SK-N-MC (cell line): ENCODE results near the gene NRXN3.

Source experiments
- DNase-seq: peaks from one replicate; pipeline ENCODE4 v3.0.0-alpha.2; 2011; ENCODE audit warnings: low read depth, low spot score
- H3K27ac ChIP-seq: fragments of 200-600 bp; sonication (generic); 2 replicates; pipeline ENCODE4 v1.5.1; 2016; ENCODE audit warnings: mixed run types
- H3K36me3 ChIP-seq: fragments of 200-600 bp; sonication (generic); 2 replicates; pipeline ENCODE4 v1.6.1; 2017; ENCODE audit warnings: antibody characterized with exemption, low read length, mixed read lengths; ENCODE audit not compliant: insufficient read depth
- H3K4me3 ChIP-seq: fragments of 200-600 bp; sonication (generic); 2 replicates; pipeline ENCODE4 v1.5.1; 2016
- H3K9ac ChIP-seq: fragments of 200-600 bp; sonication (generic); 2 replicates; pipeline ENCODE4 v1.8.0; 2017; ENCODE audit warnings: mixed run types, mixed read lengths; ENCODE audit not compliant: insufficient read length
- H3K9me3 ChIP-seq: fragments of 200-600 bp; sonication (generic); 2 replicates; pipeline ENCODE4 v1.6.1; 2017; ENCODE audit warnings: low read depth, mild to moderate bottlenecking, antibody characterized with exemption, low read length, moderate library complexity, mixed read lengths
- EZH2 ChIP-seq: fragments of 200-600 bp; sonication (generic); IDR thresholded peaks from one replicate; pipeline ENCODE4 v1.6.1; 2017; ENCODE audit warnings: antibody characterized with exemption
- FOXP2 ChIP-seq: optimal IDR thresholded peaks from 2 replicates; pipeline ENCODE3; 2011; ENCODE audit warnings: mild to moderate bottlenecking, moderate library complexity; ENCODE audit not compliant: insufficient read depth; ENCODE audit errors: extremely low read length, control extremely low read depth
- POLR2AphosphoS5 ChIP-seq: IDR thresholded peaks from 2 replicates; pipeline ENCODE4 v1.6.1; 2012; ENCODE audit warnings: mild to moderate bottlenecking, low read depth, low read length, borderline replicate concordance

Gene NRXN3

DNA sequence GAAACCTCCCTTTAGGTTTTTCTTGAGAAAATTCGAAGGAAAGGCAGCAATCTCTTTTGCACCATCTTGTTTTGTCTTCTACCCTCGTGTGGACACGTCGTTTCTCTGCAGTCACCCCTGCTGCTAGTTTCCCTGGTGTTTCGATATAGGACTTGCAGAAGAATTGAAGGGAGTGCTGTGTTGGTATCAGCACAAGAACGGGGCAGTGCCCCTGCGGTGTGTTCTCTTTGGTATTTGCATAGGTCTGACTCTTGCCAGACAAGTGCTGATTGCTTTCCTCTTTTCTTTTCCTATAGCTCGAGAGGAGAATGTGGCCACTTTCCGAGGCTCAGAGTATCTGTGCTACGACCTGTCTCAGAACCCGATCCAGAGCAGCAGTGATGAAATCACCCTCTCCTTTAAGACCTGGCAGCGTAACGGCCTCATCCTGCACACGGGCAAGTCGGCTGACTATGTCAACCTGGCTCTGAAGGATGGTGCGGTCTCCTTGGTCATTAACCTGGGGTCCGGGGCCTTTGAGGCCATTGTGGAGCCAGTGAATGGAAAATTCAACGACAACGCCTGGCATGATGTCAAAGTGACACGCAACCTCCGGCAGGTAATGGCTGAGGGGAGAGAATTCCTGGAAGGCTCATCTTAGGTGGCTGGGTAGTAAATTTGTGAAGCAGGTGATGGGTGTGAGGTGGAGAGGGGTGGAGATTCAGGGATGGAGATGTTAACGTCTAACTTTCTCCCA, 474.8 kb downstream of the NRXN3 start:
- TF ChIP-seq POLR2AphosphoS5 (no peak), EZH2 (no peak), FOXP2 (no peak)
- H3K9me3 ChIP-seq, result no peaks in the 10 kb centered on the region
- no peak for DNase-seq
- no peaks in the 10 kb centered on the region for H3K36me3 ChIP-seq
- no peak overlapping the region for H3K27ac ChIP-seq
- no peak overlapping the region for H3K4me3 ChIP-seq
- H3K9ac ChIP-seq, result no peak overlapping the region

DNA sequence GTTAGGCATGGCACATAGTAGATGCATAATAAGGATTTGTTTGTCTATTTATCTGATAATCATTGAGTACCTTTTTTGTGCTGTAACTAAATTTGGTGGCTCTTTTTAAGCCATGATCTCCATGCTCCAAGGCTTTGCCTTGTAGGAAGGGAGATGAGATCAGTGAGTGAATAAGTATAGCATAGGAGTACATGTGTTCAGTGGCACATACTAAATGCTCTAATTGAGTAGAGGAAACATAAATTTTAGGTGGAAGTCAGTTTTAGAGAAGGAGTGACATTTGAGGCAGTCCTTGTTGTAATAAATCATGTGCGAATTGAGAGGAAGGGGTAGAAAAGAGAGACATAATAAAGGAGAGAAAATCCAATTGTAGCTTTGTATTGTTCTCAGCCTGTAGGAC, 482.6 kb downstream of the NRXN3 start:
- Histone ChIP-seq H3K9me3 (no peaks in the 10 kb centered on the region), H3K4me3 (no peak overlapping the region), H3K36me3 (no peaks in the 10 kb centered on the region), H3K27ac (no peak overlapping the region), H3K9ac (no peak overlapping the region)
- DNase-seq, result no peak
- TF ChIP-seq POLR2AphosphoS5 (no peak), EZH2 (no peak), FOXP2 (no peak)

DNA sequence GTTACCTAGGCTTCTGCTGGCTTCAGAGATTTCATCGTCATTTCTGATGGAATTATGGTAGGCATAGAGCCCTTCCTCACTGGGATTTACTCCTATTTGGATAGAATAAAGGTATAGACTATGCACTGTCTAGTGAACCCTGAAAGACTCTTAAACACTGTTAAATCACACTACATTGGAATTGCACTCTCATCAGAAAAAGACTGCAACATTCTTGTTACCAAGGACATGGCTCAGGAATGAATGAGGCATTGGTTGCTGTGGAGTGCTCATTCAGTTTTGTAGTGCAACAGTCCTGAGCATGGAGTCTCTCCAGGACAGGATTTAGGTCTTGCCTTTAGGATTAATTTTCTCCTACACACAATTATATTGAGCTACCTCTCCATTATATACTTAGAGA, 483.0 kb downstream of the NRXN3 start:
- DNase-seq, result no peak
- Histone ChIP-seq H3K9me3 (no peaks in the 10 kb centered on the region), H3K4me3 (no peak overlapping the region), H3K27ac (no peak overlapping the region), H3K36me3 (no peaks in the 10 kb centered on the region), H3K9ac (no peak overlapping the region)
- TF ChIP-seq FOXP2 (no peak), POLR2AphosphoS5 (no peak), EZH2 (no peak)

DNA sequence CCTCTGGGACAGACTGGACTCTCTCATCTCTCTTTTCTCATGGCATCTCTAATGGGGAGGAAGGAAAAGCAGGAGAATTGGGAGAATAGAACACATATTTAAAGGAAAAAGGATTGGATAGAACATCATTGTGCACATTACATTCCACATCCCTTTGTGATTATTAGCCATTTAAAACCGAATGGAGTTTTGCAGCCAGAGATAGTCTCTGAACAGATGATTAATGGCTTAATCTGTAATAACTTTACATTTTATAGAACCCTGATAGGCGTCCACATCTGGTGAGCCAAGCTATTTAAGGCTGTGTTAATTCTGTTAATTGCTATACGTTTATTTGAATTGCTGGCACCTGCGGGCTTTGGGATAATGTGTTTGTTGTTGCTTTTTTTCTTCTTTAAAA, 487.3 kb downstream of the NRXN3 start:
- Histone ChIP-seq H3K9me3 (no peaks in the 10 kb centered on the region), H3K27ac (no peak overlapping the region), H3K36me3 (no peaks in the 10 kb centered on the region), H3K4me3 (no peak overlapping the region), H3K9ac (no peak overlapping the region)
- no peak for TF ChIP-seq EZH2
- no peak for TF ChIP-seq FOXP2
- no peak for TF ChIP-seq POLR2AphosphoS5
- no peak for DNase-seq

GRCh38 chr14:78664841-78665240, 494.7 kb downstream of the NRXN3 start:
- H3K9ac ChIP-seq, result no peak overlapping the region
- DNase-seq, result no peak
- no peak overlapping the region for H3K4me3 ChIP-seq
- no peak overlapping the region for H3K27ac ChIP-seq
- H3K36me3 ChIP-seq, result no peaks in the 10 kb centered on the region
- TF ChIP-seq FOXP2, result no peak
- TF ChIP-seq EZH2, result no peak
- TF ChIP-seq POLR2AphosphoS5, result no peak
- no peaks in the 10 kb centered on the region for H3K9me3 ChIP-seq

DNA sequence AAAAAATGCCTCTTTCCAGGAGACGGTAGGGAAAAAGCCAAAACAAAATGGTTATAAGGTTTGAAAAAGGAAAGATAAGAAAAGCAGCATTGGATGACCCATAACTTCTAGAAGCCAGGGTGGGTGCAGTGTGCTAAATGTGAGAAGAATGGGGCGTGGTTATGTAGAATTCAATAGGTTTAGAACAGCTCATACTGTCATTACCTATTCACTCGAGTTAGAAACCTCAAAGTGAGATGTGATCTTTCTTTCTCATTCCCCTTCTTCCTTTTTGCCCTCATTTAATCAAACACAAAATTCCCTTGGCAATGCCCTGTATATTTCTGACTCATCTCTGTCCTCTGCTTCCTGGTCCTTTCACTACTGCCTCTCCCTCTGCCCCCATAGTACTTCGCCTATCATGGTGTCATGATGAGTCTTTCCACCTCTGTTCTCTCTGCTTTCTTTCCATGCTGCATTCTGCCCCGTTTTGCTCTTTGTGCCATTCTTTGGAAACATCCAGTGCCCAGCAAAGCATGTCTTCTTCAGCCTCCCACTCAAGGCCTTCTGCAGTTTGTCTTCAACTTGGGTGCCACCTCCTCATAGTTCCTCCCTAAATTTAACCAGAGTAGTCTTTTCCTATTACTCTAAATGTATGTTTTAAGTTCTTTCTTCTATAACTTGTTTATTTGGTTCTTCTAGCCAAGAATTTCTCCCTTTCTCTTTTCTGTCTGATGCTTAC, 496.3 kb downstream of the NRXN3 start:
- Histone ChIP-seq H3K27ac (no peak overlapping the region), H3K9me3 (no peaks in the 10 kb centered on the region), H3K36me3 (no peaks in the 10 kb centered on the region), H3K4me3 (no peak overlapping the region), H3K9ac (no peak overlapping the region)
- DNase-seq, result no peak
- TF ChIP-seq FOXP2 (no peak), EZH2 (no peak), POLR2AphosphoS5 (no peak)

DNA sequence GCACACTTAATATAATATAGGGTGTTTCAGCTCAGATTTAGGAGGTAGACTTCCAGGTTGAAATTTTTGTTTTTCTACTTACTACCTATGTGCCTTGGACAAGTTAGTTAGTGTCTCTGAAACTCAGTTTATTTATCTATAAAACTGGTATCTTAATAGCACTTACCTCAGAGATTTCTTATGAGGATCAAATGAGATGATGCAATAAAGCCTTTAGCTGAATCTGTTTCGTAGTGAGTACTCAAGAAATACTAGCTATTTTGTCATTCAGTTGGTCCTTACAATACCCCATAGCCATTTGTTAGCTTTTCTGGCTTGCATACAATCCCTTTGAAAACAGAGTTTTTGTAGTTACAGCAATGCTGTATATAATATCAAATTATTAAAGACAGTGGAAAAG, 497.0 kb downstream of the NRXN3 start:
- H3K4me3 ChIP-seq, result no peak overlapping the region
- DNase-seq, result no peak
- no peak for TF ChIP-seq FOXP2
- TF ChIP-seq EZH2, result no peak
- TF ChIP-seq POLR2AphosphoS5, result no peak
- H3K9ac ChIP-seq, result no peak overlapping the region
- H3K9me3 ChIP-seq, result no peaks in the 10 kb centered on the region
- no peaks in the 10 kb centered on the region for H3K36me3 ChIP-seq
- H3K27ac ChIP-seq, result no peak overlapping the region

DNA sequence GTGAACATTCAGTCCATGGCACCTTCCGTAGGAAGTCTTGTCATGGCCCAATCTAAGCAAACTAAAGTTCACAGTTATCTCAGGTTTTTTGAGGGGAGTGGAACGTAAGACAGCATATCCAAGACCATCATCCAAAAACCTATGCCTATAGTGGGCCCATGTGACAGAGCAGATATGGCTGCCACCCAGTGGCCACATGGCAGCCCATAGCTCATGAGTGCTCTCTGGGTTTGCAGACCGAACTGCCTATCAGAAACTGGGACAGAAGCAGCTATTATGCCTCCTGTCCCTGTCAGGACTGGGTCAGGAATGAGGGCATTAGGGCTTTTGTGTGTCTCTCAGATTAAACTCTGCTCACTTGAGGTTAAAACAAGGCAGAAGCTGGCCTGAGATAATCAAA, 503.7 kb downstream of the NRXN3 start:
- no peak for DNase-seq
- no peaks in the 10 kb centered on the region for H3K9me3 ChIP-seq
- H3K27ac ChIP-seq, result no peak overlapping the region
- H3K36me3 ChIP-seq, result no peaks in the 10 kb centered on the region
- TF ChIP-seq POLR2AphosphoS5, result no peak
- no peak for TF ChIP-seq FOXP2
- no peak for TF ChIP-seq EZH2
- no peak overlapping the region for H3K4me3 ChIP-seq
- no peak overlapping the region for H3K9ac ChIP-seq

GRCh38 chr14:78674820-78675219, 504.6 kb downstream of the NRXN3 start:
- no peaks in the 10 kb centered on the region for H3K36me3 ChIP-seq
- H3K9ac ChIP-seq, result no peak overlapping the region
- TF ChIP-seq FOXP2, result no peak
- TF ChIP-seq EZH2, result no peak
- no peak for TF ChIP-seq POLR2AphosphoS5
- no peak for DNase-seq
- H3K4me3 ChIP-seq, result no peak overlapping the region
- H3K27ac ChIP-seq, result no peak overlapping the region
- no peaks in the 10 kb centered on the region for H3K9me3 ChIP-seq

DNA sequence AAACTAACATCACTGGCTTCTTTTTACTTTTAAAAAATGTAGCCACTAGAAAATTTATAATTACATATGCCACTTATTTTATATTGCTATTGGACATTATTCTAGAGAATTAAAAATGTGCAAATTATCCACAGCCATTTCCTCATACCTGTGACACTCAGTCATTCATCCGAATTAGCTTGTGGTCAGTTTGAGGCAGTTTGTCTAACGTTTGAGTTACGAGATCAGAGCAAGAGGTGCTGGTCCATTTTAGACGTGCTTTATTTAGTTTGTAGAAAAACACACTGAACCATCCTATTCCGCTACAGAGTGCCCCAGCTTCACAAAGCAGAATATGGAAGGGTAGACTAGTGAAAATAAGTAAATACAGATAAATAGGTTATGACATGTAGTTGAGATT, 513.0 kb downstream of the NRXN3 start:
- Histone ChIP-seq H3K9me3 (no peaks in the 10 kb centered on the region), H3K36me3 (no peaks in the 10 kb centered on the region), H3K27ac (no peak overlapping the region), H3K9ac (no peak overlapping the region), H3K4me3 (no peak overlapping the region)
- no peak for TF ChIP-seq EZH2
- TF ChIP-seq POLR2AphosphoS5, result no peak
- TF ChIP-seq FOXP2, result no peak
- DNase-seq, result no peak
